IPS DF 4.7 (cell line): Measurements from ENCODE around the gene AGT.

Experiments
- DNase-seq: peaks from one replicate; pipeline ENCODE4 v3.0.0-alpha.2; 2013; ENCODE audit warnings: low spot score; ENCODE audit errors: extremely low read depth

Gene AGT

DNA sequence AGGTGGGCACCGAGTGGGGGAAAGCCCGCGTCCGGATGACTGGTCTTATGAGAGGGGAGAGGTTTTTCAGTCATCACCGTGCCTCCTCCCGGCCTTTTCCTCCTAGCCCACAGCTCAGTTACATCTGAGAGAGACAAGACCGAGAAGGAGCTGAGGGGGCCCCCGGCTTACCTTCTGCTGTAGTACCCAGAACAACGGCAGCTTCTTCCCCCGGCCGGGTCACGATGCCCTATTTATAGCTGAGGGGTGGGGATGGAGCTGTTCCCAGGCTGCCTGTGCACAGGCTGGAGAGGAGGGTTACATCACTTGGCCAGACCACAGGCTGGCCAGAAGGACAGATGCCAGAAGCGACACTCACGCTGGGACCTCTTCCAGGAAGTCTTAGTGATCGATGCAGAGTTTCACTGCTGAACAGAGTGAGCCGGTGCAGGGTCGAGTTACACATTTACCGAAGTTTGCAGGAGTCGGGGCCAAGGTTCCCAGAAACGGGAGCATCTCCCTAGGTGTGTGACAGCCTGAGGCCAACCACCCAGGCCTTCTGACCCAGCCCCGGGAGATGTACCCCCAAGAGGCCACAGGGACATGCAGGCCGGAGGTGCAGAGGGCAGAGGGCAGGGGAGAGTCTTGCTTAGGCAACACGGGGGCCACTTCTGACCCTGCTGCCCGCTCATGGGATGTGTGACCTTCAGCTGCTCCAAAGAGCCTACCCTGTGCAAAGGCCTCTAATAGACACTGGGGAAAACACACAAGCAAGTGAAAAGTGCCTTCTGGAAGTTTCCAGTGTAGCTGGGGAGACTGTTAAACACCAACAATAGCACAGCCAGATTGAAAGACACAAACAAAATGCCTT is at the start of gene AGT:
TSS of gene AGT (minus strand) at position 208 of the 850 bp plus-strand sequence. CDS start 3,299 bp downstream, outside the sequence.
- DNase-seq = no peak

DNA sequence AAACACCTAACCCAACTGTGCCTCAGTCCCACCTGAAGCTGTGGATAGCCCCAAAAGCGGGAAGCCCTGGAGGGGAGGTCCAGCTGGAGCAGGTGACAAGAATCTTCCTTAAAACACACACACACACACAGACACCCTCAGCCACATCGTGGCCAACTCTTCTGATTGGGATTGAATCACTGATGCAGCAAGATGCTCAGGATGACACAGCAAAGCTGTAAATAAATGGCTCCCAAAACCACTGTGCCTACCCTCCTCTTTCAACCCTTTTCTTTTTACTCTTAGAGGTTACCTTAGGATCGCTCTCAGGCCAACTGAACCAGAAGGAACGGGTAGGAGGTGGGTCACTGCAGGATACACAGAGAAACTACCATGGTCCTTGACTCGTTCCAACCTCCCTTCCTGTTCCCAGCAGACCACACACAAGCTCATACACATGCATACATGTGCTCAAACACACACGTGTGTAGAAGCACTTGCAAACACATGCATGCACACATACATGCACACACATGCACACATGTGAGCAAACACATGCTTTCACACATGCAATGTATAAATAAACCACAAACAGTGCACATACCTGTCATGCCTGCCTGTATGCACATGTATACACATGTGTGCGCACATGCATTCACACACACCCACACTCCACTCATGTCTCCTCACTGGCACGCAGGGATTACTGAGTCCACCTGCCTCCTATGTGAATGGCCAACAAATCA is 47.7 kb upstream of the AGT start:
- DNase-seq = no peak

DNA sequence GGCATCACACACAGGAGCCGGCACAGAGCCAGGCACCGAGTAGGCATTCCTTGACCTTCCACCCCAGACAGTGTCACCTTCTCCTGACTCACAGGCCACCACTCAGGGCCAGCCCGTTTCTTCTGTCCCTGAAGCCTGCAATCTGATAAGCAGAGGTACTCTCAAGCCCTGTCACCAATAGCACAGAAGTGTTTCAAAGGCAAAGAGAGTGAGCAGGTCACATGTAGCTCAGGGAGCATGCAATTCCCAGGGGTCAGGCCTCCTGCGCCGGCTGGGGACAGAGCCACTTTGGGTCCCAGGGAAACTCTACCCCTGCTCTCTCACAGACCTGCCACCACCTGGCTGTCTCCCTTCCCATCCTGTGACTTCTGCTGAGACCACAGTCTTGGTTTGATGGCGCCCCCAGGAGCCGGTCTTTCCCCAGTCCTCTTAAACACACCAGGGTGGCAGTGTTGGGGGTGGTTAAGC is 46.5 kb upstream of the AGT start:
- DNase-seq = no peak

DNA sequence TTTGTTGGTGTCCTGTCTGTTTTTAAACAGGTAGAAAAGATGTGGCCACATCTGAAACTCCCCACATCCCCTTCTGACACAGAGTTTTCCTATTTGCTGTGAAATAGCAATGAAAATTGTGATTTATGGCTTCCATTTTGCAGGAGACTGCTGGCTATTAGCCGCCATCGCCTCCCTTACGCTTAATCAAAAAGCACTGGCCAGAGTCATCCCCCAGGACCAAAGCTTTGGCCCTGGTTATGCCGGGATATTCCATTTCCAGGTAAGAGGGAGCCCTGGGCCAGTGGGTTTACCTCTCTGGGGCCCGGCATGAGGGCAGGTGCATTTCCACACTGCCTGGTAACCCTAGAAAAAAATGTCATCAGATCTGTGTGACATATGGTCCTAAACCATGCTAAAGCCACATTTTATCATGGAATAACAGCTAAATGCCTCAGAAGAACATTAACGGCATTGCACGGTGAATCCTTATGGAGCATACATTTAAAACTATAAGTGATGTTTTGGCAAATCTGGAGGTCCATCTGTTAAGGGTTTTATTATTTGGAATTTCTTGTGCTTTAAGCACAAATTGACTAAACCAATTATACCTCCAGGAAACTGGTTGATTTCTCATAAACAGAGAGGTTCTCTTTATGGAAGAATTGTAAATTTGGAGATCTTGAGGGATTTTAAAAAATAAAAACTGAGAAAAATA is 45.6 kb upstream of the AGT start:
- DNase-seq = no peak

DNA sequence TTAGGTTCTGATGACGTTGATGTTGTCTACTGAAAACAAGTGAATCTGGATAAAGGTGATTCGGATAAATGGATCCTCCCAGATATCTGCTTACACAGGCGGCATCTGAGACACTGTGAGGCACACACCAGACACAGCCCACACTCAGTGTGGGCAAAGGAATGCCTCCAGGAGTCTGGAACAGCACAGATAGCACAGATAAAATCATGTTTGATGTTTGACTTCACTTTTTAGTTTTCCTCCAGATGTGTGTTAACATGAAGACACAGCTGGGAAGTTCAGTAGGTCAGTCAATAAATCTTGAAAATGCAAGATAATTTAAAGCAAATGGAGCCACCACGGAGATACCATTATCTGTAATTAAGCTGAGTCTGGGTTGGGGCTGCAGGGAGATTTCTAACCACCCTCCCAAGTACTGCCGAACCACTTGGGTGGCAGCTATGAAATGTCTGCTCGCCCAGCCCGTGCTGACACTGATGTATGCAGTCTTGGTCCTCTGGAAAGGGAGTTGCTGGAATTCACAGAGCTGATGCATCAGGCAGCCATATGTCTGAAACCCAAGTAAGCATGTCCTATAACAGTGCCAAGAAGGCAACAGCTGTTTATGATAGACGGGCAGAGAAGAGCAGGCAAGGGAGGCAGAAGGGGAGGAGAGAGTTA is 44.9 kb upstream of the AGT start:
- DNase-seq = no peak

DNA sequence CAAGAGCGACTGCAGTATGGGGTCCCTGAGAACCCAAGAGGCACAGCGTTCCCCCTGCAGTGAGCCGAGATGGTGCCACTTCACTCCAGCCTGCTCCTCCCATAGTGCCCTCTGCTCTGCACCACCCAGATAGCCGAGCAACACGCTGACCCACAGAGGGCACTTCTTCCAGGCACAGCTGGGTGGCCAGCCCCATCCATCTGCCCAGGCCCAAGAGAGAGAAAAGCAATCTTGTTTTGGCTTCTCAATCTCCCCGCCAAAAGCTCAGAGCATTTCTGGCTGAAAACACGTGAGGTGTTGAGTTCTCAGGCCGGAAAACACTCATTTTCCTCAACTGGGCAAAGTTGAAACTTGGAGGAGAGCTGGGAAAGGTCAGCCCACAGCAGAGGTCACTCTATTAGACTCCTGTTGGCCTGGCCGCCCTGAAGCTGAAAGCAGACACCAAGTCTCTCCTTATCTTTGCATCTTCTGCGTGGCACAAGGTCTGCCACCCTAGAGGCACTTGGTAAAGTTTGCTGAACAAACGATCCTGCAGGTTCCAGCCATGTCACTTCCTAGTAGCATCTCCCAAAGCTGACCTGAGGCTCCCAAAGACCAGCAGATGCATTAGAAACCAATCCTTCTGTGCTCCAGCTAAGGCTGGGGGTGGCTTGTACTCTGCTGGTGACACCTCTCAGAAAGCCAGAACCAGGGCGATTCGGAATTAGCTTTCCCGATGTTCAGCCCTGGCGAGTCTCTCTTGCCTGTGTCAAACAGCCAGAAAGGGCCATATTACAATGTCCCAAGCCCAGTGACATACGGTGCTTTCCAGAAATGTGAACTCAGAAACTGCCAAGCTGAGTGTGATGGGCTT is 44.2 kb upstream of the AGT start:
- DNase-seq = no peak

DNA sequence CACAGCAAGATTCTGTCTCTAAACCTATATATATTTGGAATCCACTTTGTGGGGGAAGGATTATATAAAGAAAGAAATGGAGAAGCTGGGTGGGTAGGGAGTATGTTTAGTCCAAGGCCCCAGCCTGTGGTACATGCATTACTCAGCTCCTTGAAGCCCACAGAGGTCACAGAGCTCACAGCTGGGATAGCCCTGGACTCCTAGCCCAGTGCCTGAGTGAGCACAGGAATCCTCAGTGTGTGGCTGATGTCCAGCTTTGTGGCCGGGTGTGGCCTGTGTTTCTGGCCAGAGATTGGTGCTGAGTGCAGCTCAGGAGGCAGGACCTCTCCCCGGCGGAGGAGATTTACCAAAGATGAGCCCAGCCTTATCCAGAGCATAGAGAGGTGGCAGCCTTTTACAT is 40.9 kb upstream of the AGT start:
- no peak for DNase-seq

DNA sequence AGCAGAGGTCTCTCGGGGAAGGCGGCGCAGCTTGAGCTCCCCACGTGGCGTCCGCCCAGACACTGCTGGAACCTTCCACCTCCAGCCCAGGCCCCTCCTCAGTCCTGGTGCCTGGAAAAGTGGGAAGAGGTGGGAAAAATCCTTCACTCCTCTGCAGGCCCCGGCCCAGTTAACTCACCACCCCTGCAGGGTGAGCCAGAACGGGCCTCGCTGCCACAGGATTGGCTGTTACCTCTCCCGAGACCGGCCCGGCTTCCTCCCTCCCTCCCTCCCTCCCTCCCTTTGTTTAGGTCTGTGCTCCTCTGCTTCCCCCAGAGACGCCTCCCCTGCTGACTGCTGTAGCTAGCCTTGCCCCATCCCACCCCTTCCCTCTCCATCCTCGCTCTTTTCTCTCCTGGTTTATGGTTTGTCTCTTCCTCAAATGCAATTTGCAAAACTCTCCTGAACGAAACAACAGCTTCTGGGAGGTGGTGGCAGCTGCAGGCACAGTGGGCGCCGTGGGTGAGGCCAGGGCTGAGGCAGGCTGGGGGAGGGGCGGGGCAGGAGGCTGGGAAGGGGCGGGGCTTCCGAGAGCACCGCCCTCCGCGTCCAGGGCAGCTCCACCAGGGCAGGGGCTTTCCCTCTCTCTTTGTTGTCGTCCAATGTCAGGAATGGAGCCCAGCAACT is 39.8 kb upstream of the AGT start:
- no peak for DNase-seq

DNA sequence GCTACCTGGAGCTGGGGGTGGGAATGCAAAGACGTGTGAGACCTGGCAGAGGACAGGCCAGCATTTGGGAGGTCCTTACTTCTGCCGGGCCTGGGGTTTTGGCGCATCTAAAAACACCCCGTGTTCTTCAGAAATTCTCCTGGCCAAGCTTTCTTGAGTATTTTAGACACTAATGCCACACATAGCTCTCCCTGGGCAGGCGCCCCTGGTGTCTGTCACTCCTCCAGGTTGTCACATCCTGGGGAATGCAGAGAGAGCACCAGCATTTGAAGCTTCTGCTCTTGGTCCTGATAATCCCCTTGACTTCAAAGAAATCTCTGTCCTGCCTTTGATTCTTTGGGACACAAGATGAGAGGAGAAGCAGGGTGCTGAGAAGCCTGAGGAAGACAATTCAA is 39.3 kb upstream of the AGT start:
- DNase-seq = no peak

DNA sequence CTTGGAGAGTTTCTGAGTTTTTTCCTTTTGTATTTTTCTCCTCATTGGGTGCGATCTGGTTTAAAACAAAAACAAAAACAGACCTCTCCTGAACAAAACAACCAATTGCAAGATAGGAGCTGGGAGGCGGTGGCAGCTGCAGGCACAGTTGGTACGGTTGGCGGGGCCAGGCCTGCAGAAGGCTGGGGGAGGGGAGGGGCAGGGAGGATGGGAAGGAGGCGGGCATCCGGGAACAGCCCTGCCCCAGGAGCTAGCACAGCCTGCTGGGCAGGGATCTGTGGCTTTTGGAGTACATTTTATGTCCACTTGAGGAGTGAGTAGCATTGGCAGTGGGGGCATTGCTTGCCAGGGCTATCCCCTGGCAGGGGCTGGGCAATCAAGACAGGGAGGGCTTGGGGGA is 38.5 kb upstream of the AGT start:
- DNase-seq = no peak

DNA sequence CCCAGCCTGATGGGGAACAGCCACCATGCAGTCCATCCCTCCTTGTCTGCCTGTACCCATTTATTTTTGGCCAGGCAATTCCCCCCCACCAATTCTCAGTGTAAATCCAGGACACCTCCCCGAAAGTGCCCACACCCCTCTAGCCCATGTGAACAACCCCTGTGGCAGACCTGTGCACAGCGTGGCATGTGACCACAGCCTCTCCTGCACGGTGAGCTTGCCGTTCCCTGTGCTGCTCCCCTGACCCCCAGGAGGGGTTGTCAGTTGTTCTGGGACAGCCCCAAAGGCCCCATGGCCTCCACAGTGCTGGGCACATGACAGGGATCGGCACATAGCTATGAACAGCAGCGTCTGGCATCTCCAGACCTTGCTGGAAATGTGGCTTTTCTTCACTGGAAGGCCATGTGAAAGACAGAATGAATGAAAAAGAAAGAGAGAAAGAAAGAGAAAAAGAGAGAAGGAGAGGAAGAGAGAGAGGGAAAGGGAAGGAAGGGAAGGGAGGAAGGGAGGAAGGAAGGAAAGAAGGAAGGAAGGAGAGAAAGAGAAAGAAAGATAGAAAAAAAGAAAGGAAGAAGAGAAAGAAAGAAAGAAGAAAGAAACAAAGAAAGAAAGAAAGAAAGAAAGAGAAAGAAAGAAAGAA is 37.2 kb upstream of the AGT start:
- no peak for DNase-seq

DNA sequence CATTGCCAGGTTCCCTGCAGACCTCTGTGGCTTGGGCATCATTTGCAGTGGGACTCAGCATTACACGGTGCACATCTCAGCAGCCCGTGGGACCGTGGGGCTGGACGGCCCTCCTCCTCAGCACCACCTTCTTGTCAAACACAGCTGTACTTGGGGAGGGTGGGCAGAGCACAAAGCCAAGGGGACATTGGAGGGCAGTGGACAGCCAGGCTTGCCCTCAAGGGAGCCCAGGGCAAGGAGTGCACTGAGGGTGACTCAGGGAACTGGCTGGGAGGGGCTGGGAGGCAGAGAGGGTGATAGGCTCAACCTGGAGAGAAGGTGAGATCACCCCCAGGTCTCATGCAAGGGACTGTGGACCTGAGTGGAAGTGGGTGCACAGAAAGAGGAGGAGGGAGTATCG is 36.7 kb upstream of the AGT start:
- no peak for DNase-seq

DNA sequence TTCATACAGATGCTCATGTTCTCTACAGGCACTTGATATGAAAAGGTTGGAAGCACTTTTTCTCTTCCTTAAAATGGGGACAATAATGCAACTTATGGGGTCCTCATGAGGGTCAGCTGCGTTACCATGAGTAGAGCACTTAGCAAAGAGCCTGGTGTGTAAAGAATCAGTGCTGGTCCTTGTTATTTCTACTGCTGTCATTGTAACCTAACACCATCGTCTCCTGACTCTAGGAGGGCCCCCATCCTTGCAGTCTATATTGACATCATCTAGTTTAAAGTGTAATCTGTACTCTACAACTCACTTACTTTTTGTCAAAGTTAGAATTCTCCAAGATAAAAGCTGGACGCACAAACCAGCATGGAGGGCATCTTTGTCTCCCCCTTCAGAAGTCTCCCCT is 35.7 kb upstream of the AGT start:
- DNase-seq = no peak

DNA sequence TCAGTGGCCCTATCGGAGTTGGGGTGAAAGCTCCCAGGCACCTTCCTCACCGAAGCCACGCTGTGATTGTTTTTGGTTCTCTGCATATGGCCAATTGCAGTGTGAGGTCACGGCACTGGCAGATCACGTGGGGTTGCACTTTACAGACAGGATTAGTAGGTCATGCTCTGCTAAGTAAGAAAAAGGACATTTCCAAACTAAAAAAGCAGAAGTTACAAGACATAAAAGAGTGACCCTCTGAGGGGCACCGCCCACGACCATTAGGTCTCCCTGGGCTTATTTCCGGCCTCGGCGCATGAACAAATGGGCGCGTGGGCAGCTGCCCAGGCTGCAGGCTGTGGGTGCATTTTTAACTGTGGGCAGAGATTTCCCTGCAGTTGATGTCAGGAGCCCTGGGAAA is 35.2 kb upstream of the AGT start:
- no peak for DNase-seq

DNA sequence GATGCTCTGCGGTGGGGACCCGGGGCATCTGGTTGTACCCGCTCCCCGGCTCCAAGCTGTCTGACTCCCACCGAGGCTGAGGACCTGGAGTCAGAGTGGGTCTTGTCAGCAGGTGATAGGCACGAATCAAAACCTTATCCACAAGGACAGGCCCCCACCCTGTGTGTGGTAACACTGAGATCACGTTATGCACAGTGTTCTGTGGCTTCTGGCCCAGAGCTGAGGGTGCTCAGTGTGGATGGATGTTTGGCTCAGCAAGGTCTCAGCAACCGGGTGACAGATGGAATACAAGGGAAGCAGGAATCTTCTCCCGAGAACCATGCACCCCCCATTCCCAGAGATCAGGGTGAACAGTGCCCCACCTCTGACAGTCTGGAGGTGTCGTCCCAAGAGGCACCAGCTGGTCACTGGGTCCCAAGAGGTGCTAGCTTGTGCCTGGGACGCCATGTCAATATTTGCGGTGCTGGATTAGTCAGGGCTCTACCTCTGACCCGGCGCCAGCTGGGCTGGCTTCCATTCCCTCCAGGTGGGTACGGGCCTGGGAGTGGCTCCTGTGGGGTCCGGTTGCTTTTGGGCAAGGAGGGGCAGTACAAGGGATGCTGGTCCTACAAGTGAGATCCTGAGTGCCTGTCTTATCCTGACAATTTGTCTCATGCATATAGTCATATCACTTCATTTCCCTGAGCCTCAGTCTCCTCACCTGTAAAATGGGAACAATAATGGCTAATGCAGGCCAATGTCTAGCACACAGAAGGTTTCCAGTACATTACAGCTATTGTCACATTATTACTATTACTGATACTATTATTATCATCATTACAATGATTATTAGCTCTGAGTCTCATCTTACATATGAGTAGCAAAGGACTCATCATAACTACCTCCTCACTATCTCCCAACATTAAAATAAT is 34.2 kb upstream of the AGT start:
- DNase-seq = no peak

DNA sequence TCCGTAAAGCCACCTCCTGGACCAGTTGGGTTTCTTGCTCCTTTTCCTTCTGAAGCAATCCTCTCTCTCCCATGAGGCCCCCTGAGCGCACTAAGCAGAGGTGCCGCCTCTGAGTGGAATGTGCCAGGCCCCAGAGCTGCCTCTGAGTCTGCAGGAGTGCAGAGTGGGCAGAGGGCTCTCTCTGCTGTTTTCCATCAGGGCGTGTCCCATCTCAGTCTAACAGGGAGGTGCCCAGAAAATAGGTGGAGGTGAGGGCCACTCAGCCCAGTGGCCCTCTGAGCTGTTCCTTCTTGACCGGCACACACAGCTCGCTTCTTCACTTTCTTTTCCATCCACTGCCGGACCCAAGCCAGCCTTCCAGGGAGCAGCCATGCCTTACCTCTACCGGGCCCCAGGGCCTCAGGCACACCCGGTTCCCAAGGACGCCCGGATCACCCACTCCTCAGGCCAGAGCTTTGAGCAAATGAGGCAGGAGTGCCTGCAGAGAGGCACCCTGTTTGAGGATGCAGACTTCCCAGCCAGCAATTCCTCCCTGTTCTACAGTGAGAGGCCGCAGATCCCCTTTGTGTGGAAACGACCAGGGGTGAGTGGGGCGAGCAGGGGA is 33.3 kb upstream of the AGT start, which contains the start of gene CAPN9:
TSS of gene CAPN9 (plus strand) at position 262 of the 604 bp plus-strand sequence. CDS start at position 371, 109 bp downstream.
- DNase-seq = no peak

DNA sequence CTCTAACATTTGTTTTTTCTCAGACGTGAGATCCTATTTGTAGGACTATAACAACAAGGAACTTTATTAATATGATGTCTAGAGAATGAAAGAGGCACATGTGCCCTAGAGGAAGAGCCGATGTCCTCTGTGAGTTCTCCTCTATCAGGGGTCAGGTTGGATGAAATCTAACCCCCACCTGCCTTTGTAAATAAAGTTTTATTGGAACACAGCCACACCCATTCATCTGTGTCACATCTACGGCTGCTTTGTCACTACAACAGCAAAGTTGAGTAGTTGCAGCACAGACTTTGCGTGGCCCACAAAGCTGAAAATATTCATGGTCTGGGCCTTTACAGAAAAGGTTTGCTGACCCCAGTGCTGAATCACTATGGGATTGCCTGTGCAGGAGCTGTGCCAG is 32.7 kb upstream of the AGT start:
- no peak for DNase-seq

DNA sequence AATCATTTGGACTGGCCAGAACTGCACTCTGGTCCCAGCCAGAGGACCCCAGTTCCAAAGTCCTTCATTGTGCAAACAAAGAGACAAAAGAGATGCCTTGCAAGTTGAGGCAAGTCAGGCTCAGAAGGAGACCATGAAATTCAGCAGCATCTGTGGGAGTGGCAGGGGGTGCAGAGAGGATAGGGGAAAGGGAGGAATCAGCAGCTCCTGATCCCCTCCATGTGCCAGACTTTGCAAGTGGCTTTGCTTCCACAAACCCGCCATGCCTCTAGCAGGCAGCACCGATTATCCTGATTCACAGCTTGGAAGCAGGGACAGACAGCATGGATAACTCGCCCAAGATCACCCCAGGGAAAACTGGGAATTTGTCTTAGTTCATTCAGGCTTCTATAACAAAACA is 31.1 kb upstream of the AGT start:
- no peak for DNase-seq
